Transverse colon (tissue), 4 donors: Measurements from ENCODE around the gene SLC13A4. TPM values are rescaled to one million over a fixed set of nuclear protein-coding genes. Genes with fewer than 3 reads are reported as not detected.

ENCODE experiments used
- DNase-seq: peaks from one replicate; pipeline ENCODE4 v3.0.0-alpha.2; 2019
- H3K27ac ChIP-seq, 4 donors: fragments of 200-600 bp; sonication (generic); 2 replicates each; pipeline ENCODE4 v1.5.1; 2016 to 2018; ENCODE audit warnings: inconsistent platforms in 4 of 4
- H3K27me3 ChIP-seq: fragments of 200-600 bp; sonication (generic); 2 replicates; pipeline ENCODE4 v1.5.1; 2017; ENCODE audit warnings: inconsistent platforms
- H3K36me3 ChIP-seq, 4 donors: fragments of 200-600 bp; sonication (generic); 2 replicates each; pipeline ENCODE4 v1.5.1; 2017 to 2019; ENCODE audit warnings: inconsistent platforms in 4 of 4
- H3K4me1 ChIP-seq, 4 donors: fragments of 200-600 bp; sonication (generic); 2 replicates each; pipeline ENCODE4 v1.5.1; 2017 to 2020; ENCODE audit warnings: inconsistent platforms in 4 of 4
- H3K4me3 ChIP-seq, 4 donors: fragments of 200-600 bp; sonication (generic); 1 replicate in 1 of 4; 2 replicates in 3 of 4; pipeline versions ENCODE4 v1.5.1 to v1.6.1; 2017 to 2019; ENCODE audit warnings: inconsistent platforms in 4 of 4
- H3K9me3 ChIP-seq, 2 donors: fragments of 200-600 bp; sonication (generic); 2 replicates each; pipeline ENCODE4 v1.5.1; 2017 to 2019; ENCODE audit warnings: inconsistent platforms in 2 of 2
- CTCF ChIP-seq, 5 experiments: fragments of 200-600 bp in 3 of 5; fragments of 450-650 bp in 2 of 5; sonication (generic) in 3 of 5; IDR thresholded peaks; 1 replicate in 2 of 5; 2 replicates in 3 of 5; pipeline ENCODE4 v1.5.1; 2016 to 2017; ENCODE audit warnings: antibody characterized with exemption in 5 of 5, inconsistent platforms in 3 of 5, mild to moderate bottlenecking in 2 of 5, moderate library complexity in 1 of 5
- EP300 ChIP-seq: sonication (generic); formaldehyde crosslinking; IDR thresholded peaks from one replicate; pipeline ENCODE4 v1.6.1; 2017; ENCODE audit warnings: antibody characterized with exemption, low read depth
- POLR2A ChIP-seq: fragments of 450-650 bp; IDR thresholded peaks from one replicate; pipeline ENCODE4 v1.6.1; 2016; ENCODE audit warnings: antibody characterized with exemption, mild to moderate bottlenecking, moderate library complexity
- POLR2AphosphoS5 ChIP-seq, 3 donors: sonication (generic); formaldehyde crosslinking; IDR thresholded peaks; one replicate each; pipeline ENCODE4 v1.6.1; 2016; ENCODE audit warnings: antibody characterized with exemption in 3 of 3
- WGBS, 2 donors: methylation state at CpG; one replicate each; pipeline ENCODE4 v1.1.5; 2018; ENCODE audit warnings: low coverage in 1 of 2; 5-methylcytosine and 5-hydroxymethylcytosine counted together
- in situ Hi-C, 4 donors: fragments of 200-750 bp; cut with MboI; loops; one replicate each; pipeline versions ENCODE4 v1.15.0 to v1.15.1; 2017; ENCODE audit warnings: low sequenced_read_pairs in 3 of 4, low pct_ligation_motif_present in 1 of 4, low pct_unique_long_range_greater_than_20kb in 1 of 4
- intact Hi-C: fragments of 100-400 bp; cut with DNase I; formaldehyde crosslinking; loops from one replicate; pipeline ENCODE4 v1.15.1; 2023; ENCODE audit warnings: low total_unique reads
- total RNA-seq, 4 donors: library from RNA; depleted of rRNA; stranded (reverse); fragments of >200 nt; gene quantifications; one replicate each; pipeline ENCODE4 v1.1.0, GENCODE V29; 2016

SLC13A4 gene
- total RNA-seq, 4 donors from 2014 or later: 3.0 to 15.3 TPM; not detected in 2

- WGBS, 2 donors: 94 to 100% methylated on average over 1 to 5 of the region's 5 CpGs
- intact Hi-C loops: no loop called here
Observed at GRCh38 chr7:135658564-135658963, 69.4 kb downstream of the SLC13A4 start.

GRCh38 chr7:135653340-135654080, 74.5 kb downstream of the SLC13A4 start:
- in situ Hi-C loops (loop anchor here in 3 of 4 donors (25.0 kb wide), 2 partner anchors 309 to 359 kb away; no protein-coding TSS in a partner anchor), intact Hi-C loops (no loop called here)
- Histone ChIP-seq H3K4me3 (no peak overlapping the region), H3K27ac (no peak overlapping the region), H3K27me3 (no peaks in the 10 kb centered on the region), H3K36me3 (peaks cover 0 to 11% (median 0%) of the 10 kb centered on the region in 4 donors), H3K4me1 (no peaks in the 10 kb centered on the region), H3K9me3 (no peaks in the 10 kb centered on the region)
- no peak for TF ChIP-seq EP300
- no peak for TF ChIP-seq POLR2AphosphoS5 (IDR thresholded peaks at IDR 0.05)
- TF ChIP-seq POLR2A: no peak
- TF ChIP-seq CTCF (IDR thresholded peaks at IDR 0.05): no peak
- 90 to 95% methylated on average over 4 to 12 of the region's 12 CpGs for WGBS, 2 donors
- DNase-seq: no peak

More at GRCh38 chr7:135658564-135658963, 69.4 kb downstream of the SLC13A4 start:
- Histone ChIP-seq H3K36me3 (no peaks in the 10 kb centered on the region), H3K27me3 (no peaks in the 10 kb centered on the region), H3K4me1 (peaks cover 3 to 14% (median 8%) of the 10 kb centered on the region in 4 donors), H3K4me3 (no peak overlapping the region), H3K27ac (no peak overlapping the region), H3K9me3 (no peaks in the 10 kb centered on the region)
- no peak for DNase-seq
- in situ Hi-C loops: loop anchor here in 3 of 4 donors (25.0 kb wide), 2 partner anchors 304 to 354 kb away; no protein-coding TSS in a partner anchor
- TF ChIP-seq EP300: no peak
- no peak for TF ChIP-seq POLR2AphosphoS5 (IDR thresholded peaks at IDR 0.05)
- TF ChIP-seq CTCF (IDR thresholded peaks at IDR 0.05): no peak
- no peak for TF ChIP-seq POLR2A

DNA sequence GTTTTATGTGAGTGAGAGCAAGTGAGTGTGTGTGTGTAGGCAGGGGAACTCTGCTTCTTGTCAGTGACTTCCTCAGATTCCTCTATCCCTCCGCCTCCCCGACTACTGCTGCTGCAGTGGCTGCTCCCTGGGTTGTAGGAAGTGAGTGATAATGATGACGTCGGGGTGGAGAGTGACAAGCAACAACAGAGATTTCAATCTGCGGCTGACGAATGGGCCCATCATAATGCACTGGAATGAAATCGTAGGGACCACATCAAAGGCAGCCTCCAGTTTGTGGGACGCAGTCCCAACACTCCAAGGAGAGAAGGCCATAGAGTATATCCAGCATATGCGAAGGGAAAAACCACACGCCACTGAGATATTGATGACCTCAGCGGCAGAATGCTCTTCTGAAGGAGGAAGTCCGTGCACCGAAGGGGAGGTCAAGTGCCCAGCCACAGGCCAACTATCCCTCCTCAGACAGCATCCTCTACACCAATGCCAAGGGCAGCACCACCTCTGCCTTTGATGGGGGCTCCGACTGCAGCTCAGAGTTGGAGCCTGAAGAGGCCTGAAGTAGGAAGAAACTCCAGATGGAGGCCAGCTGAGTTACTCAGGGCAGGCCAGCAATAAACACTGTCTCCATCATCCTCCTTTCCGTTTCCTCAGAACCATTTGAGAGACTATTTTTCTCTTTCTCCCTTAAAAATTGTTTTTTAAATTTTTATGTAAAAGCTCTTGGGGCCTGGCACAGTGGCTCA, 77.0 kb downstream of the SLC13A4 start:
- Histone ChIP-seq H3K4me3 (no peak overlapping the region), H3K27ac (no peak overlapping the region), H3K36me3 (peaks cover 0 to 24% (median 0%) of the 10 kb centered on the region in 4 donors), H3K4me1 (no peaks in the 10 kb centered on the region), H3K9me3 (no peaks in the 10 kb centered on the region), H3K27me3 (no peaks in the 10 kb centered on the region)
- no peak for DNase-seq
- TF ChIP-seq EP300 (no peak), POLR2A (no peak), POLR2AphosphoS5 (IDR thresholded peaks at IDR 0.05) (no peak), CTCF (IDR thresholded peaks at IDR 0.05) (no peak)
- in situ Hi-C loops (loop anchor here in 3 of 4 donors (25.0 kb wide), 2 partner anchors 311 to 361 kb away; no protein-coding TSS in a partner anchor), intact Hi-C loops (no loop called here)
- WGBS, 2 donors: 68 to 78% methylated on average over 14 to 15 of the region's 15 CpGs

- Histone ChIP-seq H3K4me1 (no peaks in the 10 kb centered on the region), H3K36me3 (peaks cover 0 to 24% (median 2%) of the 10 kb centered on the region in 4 donors), H3K27me3 (no peaks in the 10 kb centered on the region), H3K4me3 (no peak overlapping the region), H3K9me3 (no peaks in the 10 kb centered on the region), H3K27ac (no peak overlapping the region)
- intact Hi-C loops (loop anchor here (10.0 kb wide), 1 partner anchor 373 kb away; no protein-coding TSS in a partner anchor), in situ Hi-C loops (loop anchor here in 2 of 4 donors (10.0 kb wide), 2 partner anchors 363 to 373 kb away; no protein-coding TSS in a partner anchor)
- WGBS, 2 donors: 94 to 97% methylated on average over 7 of the region's 7 CpGs
- no peak for DNase-seq
- no peak for TF ChIP-seq EP300
- no peak for TF ChIP-seq POLR2A
- TF ChIP-seq CTCF (IDR thresholded peaks at IDR 0.05): no peak
- TF ChIP-seq POLR2AphosphoS5 (IDR thresholded peaks at IDR 0.05): no peak
Observed at GRCh38 chr7:135648235-135648634, 79.8 kb downstream of the SLC13A4 start.
